HG03135 (cell line): ENCODE measurements around the gene AIRE.

Source experiments
- ATAC-seq: cut with Tn5 transposase; IDR thresholded peaks from one replicate; pipeline ENCODE4 v1.9.1; 2021; ENCODE audit warnings: mild to moderate bottlenecking, moderate library complexity; ENCODE audit not compliant: unreplicated experiment

The AIRE gene

DNA sequence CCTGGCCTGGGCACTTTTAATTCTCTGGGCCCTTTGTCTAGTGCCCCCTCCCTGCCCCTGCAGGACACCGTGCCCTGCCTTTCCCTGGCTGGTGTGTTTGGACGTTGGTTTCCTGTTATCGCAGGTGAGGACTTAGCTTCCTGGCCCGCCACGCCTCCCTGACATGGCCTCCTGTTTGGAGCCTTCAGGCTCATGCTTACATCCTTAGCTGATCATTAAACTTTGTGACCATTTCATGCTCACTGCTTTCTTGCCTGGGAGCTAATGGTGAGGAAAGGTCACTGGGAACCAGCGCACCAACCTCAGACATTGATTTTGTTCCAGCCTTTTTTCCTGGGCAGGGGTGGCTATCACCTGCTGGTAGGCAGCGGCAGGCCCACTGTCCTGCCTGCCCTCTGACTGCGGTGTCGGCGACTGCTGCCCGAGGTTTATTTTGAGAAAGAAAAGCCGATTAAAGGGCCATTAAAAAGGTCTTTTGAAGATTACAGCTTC, 17.9 kb downstream of the AIRE start:
- ATAC-seq, result no peak

DNA sequence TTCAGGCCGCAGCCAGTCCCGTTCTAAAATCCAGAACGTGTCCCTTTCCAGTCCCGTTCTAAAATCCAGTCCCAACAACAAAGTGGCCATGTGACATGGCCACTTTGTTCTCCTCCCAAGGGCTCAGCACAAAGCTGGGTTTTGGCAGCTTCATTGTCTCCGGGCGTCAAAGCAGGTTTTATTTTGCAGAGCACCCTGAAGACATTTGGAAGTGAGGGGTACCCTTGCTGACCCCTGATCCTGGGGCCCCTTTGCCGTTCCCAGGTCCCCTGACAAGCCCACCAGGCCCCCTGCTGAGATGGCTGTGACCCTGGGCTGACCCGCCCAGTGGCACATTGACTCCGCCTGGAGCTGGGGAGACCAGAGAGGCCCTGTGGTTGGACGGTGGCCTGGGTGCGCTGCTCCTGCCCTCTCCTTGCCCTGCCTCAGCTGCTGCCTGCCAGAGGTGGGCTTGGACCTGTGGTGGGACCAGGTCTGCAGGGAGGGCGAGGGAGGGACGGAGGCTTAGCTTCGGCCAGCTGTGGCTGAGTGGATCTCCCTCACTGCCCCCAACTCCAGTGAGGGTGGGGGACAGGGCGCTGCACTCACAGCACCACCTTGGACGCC, 18.4 kb downstream of the AIRE start:
- ATAC-seq, result no peak

DNA sequence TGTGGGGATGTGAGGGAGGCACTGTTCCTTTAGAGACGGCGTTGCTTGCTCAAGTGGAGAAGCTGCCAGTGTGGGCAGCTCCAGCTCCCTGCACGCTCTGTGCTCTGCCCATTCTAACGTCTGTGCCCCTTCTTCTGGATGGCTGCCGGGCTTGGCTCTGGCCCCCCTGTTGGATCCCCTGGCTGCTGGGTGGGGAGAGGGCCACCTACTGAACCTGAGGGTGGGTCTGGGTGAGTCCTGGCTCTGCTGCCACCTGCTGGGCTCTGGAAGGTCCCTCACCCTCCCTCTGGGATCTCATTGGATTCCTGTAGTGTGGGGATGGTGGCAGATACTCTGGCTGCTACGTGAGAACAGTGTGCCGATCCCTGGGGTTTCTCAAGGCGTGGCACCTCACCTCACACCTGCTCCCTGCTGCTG, 19.2 kb downstream of the AIRE start:
- ATAC-seq, result no peak

DNA sequence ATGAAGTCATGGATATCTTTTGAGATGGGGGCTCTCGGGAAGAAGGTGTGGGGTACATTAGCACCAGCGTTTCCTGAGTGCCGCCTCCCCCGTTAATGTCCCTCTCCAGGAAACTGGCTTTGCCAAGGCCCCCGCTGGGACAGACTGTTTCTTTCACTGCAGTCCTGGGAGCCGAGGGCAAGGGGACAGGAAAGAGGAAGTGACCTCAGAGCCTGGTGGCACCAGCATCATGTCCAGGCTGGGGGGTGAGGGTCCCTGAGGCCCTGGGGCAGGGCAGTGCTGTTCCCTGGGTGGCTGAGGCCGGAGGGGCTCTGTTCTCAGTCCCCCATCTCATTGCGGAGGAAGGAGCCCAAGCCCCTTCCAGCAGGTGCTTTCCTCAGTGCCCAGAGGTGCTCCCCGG, 20.0 kb downstream of the AIRE start:
- no peak for ATAC-seq

DNA sequence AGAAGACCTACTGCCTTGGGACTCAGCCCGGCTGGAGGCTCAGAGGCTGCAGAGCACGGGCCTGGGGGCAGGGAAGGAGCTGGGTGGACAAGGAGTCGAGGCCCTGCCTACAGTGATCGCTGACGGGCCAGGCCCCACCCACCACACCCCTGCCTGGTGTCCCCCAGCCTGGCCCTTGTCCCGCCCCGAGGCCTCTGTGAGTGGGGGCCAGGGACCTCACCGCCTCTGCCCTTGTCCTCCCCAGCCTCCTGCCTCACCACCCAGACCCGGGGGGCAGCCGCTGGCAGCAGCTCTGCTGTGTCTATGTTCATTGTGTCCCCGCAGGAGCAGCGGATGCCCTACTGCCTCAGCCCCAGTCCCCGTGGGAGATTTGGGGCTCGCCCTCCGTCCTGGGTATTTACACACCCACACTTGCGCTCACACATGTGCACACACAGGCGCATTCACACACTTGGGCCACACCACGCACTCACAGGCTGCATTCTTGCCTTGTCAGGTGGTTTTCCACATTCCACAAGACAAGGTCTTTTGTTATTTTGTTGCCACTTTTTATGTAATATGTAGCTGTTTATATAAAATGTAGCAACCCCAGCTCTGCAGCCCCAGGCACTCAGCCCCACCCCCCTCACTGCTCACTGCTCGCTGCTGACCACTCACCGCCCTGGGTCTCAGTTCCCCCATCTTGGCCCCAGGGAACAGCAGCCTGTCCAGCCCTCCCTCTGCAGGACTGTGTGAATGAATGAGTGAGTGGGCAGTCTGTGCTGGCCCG, 21.4 kb downstream of the AIRE start:
- no peak for ATAC-seq

DNA sequence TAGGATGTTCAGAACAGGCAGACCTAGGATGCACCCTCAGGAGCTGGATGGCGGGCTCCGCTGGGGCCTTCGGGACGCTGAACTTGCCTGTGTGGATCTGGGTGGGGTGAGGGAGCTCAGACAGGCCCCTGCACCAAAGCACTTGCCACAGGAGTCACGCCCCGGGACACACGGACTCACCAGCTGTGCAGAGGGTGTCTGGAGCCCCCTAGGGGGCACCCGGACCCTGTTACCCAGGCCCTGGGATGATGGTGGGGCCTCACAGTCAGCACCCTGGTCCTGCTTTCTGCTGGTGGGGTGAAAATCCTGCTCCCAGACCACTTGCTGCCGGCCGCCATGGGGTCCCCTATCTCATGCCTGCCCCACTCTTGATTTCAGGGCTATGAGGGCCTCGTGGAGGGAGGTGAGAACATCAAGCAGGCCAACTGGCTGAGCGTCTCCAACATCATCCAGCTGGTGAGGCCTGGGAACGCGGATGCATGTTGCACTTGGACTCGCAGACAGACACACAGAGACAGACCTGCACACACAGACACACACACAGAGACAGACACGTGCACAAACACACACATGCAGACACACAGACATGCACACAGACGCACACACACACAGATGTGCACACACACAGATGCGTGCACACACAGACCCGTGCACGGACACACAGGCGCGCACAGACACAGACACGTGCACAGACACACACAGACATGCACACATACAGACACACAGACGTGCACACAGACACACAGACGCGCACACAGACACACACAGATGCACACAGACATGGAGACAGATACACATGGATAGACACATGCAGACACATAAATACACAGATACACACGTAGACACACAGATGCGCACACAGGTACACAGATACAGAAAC, 25.2 kb downstream of the AIRE start:
- no peak for ATAC-seq

DNA sequence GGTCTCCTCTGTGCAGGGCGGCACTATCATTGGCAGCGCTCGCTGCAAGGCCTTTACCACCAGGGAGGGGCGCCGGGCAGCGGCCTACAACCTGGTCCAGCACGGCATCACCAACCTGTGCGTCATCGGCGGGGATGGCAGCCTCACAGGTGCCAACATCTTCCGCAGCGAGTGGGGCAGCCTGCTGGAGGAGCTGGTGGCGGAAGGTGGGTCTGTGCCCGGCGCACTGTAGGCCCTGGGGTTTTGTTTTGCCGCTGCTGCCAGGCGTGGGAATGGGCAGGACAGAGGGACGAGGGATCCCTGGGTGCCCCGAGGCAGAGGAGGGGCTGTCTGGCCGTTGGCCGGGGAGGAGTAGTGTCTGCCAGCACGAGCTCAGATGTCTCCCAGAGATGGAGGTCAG, 26.4 kb downstream of the AIRE start:
- no peak for ATAC-seq

DNA sequence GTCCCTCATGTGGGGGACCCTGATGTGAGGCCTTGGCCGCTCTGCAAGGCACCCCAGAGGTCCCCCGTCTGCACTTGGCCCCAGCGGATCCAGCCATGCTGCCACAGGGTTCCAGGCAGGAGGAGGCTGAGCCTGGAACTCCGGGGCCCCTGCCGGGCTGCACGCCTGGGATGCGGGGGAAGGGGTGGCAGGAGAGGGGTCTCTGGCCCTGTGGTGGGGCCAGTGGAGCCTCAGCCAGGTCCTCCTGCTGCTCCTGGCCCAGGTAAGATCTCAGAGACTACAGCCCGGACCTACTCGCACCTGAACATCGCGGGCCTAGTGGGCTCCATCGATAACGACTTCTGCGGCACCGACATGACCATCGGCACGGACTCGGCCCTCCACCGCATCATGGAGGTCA, 27.0 kb downstream of the AIRE start:
- no peak for ATAC-seq

DNA sequence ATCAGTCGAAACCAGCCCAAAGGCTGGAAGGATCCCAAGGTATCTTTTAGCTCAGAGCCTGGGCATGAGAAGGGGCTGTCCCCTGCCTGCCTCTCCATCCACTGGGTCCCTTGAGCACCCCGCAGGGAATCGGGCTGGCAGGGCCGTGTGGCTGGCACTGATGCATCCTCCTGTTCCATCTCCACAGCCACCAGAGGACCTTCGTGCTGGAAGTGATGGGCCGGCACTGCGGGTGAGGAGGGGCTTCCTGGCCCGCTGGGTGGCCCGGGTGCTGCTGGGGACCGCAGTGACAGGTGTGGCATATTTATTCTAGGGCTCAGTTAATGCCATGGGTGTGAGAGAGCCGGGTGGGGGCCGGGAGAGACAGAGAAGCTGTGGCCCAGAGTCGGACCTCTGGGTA, 27.8 kb downstream of the AIRE start:
- ATAC-seq, result no peak

DNA sequence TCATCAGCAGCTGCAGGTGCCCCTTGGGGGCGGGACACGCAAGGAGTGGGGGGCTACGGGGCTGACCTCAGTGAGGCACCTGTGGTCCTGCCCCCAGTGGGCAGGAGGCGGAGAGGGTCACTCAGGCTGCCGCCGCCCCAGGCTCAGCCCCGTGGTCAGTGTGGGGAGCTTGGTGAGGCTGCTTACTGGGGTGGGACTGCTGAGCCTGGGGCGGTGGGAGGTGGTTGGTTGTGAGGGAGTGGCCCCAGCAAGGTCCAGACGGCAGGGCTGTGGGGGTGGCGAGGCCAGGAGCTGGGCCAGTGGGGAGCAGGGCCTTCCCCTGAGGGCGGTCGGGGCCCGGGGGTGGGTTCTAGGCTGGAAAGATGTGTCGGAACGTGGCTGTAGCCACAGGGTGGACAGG, 28.5 kb downstream of the AIRE start:
- ATAC-seq, result no peak

DNA sequence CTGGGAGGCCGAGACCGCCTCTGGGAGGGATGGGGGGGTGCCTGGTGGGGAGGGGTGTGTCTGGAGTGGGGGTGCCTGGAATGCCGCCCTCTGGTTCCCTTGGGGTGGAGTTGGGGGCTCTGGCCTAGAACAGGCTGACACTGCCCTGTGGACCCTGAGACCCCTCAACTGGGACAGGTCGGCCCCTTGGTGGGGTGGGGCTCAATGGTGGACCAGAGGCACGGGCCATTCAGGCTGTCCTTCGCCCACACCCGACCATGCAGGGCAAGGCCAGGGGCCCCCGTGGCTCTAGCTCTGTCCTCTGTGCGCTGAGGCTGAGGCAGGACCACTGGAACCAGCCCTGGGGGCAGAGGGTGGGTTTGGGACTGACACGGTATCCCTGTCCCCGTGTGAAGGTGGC, 28.9 kb downstream of the AIRE start:
- ATAC-seq, result no peak

DNA sequence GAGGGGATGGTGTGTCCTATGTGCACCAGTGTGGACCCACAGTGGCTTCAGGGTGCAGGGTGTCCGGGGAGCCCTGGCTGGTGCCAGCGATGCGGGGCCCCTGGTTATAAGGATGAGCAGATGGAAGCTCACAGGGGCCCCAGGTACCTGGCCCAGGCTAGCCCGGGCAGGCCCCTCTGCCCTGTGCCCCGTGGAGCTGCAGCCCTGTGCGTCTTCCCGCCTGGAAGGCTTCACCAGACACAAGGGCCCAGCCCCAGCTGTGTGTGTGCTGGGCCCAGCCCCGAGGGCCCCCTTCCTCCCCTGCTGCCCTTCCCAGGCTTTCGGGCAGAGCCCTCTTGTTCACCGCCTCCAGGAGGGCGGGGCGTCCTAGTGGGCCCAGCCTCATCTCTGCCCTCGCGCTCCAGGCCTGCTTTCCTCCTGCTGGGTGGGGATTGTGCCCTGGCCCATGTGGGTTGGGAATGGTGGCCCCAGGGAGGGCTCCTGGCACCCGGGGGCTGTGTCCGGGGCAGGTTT, 30.1 kb downstream of the AIRE start:
- ATAC-seq, result no peak

DNA sequence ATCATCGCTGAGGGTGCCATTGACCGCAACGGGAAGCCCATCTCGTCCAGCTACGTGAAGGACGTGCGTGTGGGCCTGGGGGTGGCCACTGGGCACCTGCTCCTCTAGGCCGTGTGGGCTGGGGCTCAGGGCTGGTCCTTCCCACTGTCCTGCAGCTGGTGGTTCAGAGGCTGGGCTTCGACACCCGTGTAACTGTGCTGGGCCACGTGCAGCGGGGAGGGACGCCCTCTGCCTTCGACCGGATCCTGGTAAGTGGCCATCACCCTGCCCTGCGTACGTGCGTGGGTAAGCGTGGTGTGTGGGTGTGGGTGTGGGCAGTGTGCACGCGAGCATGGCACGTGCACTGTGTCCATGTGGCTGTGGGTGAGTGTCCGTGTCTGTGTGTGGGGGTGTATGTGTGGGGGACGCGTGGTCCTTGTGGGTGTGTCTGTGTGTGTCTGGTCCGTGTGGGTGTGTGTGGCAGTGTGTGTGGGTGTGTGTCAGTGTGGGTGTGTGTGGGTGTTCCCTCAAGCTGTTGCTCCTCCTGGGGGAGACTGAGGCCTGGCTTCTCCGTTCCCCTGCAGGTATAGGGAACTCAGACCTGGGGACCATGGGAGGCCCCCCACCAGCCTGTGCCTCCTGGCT, 30.7 kb downstream of the AIRE start:
- ATAC-seq, result no peak

DNA sequence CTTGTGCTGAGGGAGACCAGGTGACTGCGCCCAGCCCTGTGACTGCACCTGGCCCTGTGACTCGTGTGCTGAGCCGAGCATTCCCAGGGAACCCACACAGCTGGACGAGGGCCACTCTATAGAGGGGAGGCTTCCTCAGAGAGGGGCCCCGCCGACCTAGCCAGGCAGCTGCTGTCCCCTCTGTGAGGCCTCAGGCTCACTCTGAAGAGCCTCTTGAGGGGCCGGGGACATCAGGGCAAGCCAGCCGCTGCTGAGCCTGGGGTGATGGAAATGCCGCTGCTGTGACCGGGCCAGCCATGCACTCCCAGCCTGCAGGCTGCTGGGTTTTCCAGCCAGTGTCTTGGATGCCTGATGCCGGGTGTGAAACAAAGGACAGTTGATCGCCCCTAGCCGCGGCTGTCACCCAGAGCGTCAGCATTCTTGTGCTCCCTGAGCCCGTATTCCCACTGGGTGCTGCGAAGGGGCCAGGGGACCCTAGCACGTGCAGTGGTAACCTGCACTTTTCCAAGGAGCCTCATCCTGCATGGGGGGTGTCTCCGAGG, 31.6 kb downstream of the AIRE start:
- no peak for ATAC-seq

DNA sequence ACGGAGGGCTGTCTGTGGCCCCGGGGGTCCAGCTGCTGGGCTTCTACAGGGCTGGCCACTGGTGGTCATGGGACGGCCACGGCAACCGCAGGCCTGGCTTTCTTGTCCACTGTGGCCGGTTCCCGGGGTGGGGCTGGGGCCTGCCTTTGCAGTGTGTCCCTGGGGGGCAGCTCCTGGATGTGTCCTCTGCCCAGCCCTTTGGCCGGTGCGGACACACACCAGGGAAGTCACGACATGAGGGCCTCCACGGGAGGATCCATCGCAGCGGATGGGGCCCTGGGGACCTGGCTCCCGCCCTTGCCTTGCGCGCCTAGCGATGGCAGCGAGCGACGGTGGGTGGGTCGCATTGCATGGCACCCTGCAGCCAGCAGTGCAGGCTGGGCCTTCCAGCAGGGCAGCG, 32.2 kb downstream of the AIRE start:
- no peak for ATAC-seq

DNA sequence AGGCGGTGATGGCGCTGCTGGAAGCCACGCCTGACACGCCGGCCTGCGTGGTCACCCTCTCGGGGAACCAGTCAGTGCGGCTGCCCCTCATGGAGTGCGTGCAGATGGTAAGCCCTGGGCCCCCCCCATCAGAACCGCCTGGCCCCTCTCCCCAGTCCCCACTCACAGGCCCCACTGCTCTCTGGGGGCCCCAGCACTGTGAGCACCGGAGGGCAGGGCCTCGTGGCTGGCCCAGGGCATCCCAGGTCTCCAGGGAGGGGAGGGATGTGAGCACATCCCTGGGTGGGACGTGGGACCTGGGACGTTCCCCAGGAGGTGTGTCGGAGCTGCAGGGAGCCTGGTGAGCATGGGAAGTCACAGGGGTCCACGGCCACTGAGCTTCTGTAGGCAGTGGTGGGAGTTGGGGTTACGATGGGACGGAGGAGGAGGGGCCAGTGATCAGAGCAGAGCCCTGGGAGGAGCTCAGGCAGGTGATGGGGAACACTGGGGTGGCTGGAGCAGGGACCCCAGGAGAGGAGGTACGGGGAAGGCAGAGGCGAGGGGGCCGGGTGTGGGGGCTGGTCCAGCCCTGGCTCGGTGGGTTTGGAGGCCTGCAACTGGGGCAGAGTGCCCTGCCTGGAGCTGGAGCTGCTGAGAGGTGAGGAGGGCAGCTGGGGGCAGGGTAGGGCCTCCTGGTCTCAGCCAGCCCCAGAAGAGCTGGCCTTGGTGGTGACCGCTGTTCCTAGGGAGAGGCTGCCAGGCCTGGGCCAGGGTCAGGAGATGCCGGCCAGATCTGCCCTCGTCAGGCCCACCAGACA, 33.0 kb downstream of the AIRE start:
- no peak for ATAC-seq

DNA sequence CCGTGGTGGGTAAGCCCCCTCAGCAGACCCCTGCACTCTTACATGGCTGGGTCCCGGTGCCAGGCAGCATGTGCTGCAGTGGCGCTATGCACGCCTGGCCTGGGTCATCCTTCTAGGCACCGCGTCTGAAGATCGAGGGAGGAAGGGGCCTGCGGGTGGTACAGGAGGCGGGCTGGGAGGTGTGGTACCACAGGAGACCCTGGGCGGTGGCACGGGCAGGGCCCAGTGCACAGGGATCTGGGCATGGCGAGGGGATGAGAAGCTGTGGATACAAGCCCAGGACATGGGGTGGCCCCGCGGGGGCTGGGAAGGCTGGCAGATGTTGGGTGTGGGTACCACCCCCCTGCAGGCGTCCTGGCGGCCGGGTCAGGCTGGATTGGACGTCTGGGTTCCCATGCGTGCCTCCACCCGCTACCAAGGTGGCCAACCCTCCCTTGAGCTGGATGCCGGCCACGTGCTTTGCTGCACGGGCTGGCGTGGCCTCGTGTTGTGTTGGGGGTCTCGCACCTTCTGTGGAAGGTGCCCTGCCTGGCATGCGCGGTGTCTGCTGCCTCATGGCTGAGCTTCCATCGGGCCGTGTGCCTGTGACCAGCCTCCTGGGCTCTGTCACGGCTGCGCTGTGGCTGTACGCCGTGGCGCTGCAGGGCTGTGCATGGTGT, 33.9 kb downstream of the AIRE start:
- no peak for ATAC-seq

DNA sequence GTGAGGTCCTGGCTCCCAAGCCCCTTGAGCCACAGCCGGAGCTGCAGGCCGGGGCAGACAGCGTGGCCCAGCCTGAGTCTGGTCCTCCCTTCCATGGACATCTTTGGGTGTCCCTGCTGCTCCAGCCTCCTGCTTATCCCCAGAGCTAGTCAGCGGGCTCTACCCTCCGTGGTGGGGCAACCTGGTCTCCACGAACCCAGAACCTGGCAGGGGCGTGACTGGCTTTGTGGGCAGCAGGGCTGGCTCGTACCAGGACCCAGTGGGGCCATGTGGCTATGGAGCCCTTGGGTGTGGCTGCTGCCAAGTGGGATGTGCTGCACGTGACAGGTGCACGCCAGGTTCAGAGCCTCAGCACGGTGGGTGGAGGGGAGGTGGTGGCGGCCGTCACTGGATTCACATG, 35.2 kb downstream of the AIRE start:
- no peak for ATAC-seq

DNA sequence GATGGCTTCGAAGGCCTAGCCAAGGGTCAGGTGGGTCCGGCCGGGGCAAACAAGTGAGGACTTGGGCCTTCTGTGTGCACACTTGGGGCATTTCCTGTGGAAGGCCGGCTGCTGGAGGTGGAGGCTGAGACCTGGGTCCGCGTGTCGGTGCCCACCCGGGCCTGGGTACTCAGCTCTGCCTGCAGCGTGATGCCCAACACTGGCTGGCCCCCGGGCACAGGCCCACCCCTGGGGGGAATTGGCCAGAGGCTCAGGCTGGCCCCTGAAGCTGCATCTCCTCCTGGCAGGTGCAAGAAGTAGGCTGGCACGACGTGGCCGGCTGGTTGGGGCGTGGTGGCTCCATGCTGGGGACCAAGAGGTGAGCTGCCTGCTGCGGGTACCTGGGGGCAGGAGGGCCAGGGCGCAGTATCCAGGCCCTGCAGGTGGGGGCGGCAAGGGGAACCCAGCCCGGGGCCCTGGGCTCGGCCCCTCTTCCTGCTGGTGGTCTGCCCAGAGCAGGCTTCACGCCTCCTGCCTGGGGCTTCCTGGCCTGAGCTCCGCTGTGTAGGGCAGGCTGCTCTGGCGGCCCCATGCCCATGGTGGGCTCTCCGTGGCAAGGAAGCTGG, 36.3 kb downstream of the AIRE start:
- ATAC-seq, result no peak
